ENCODE results near the gene MYRF. TPM values are rescaled to one million over a fixed set of nuclear protein-coding genes. Genes with fewer than 3 reads are reported as not detected.

Gene MYRF
- total and polyA plus RNA-seq, 9 of the 15 experiments (the other 6 are each of a cell fraction or from before 2014, with no cell fraction given) = 2.3 to 25.8 (median 7.1) TPM

- Histone ChIP-seq H3K27me3 (ENCODE audit: control insufficient read depth in 2 of 2, insufficient read depth in 2 of 2, low read length in 2 of 2) (peaks cover 20 to 71% of the 10 kb centered on the region in 2 experiments; a peak in 4 of 5 replicates), H3K36me3 (ENCODE audit: control insufficient read depth, insufficient read depth, low read length) (no peaks in the 10 kb centered on the region), H3K4me2 (ENCODE audit: insufficient read depth, low read length) (no peak overlapping the region), H3K4me1 (replicated peaks in 1 of 2; ENCODE audit: control insufficient read depth in 2 of 2, insufficient read depth in 2 of 2, low read length in 2 of 2) (peaks cover 0 to 10% of the 10 kb centered on the region in 2 experiments; a peak in 1 of 5 replicates), H3K4me3 (no peak overlapping the region), H3K27ac (ENCODE audit: extremely low read depth, low read depth, low read length) (no peak overlapping the region), H3K9me3 (replicated peaks; ENCODE audit: control insufficient read depth, insufficient read depth, low read depth, low read length) (no peaks in the 10 kb centered on the region), H3K9me1 (ENCODE audit: control insufficient read depth, insufficient read depth, low read length) (no peaks in the 10 kb centered on the region), H3K9ac (ENCODE audit: insufficient read depth in 1 of 2, low read depth in 2 of 2, low read length in 2 of 2) (peak overlapping the region in 1 of 2 experiments; percentile 76; a peak in 2 of 4 replicates), H2AFZ (ENCODE audit: low read depth, low read length) (no peak overlapping the region), H3K79me2 (ENCODE audit: control insufficient read depth, insufficient read depth, low read length) (no peaks in the 10 kb centered on the region), H4K20me1 (replicated peaks; ENCODE audit: control insufficient read depth, insufficient read depth, low read length) (peaks cover 8% of the 10 kb centered on the region; the same call in 1 of the 2 replicates)
- ChIA-PET CTCF (ENCODE audit: low intra/inter-chr PET ratio) (no interaction called here), POLR2A (interaction anchor here (0.7 kb wide), 1 partner anchor 181 kb away, joined by 3 read pairs; no protein-coding TSS in a partner anchor)
- intact Hi-C loops (cut with micrococcal nuclease) (no loop called here), in situ Hi-C loops (cut with MboI) (no loop called here)
- FAIRE-seq (no peak), DNase-seq (ENCODE audit: extremely low read depth in 1 of 4, low spot score in 3 of 4) (no peak), ATAC-seq (no peak)
- 22% methylated on average over 12 of the region's 12 CpGs for WGBS (ENCODE audit: insufficient coverage, low coverage, missing lambda C conversion rate)
- no TSS peak for BruUV-seq (replicated peaks)
- TF ChIP-seq ZBTB33 (CRISPR knock-in tag; IDR thresholded peaks at IDR 0.05) (0 out of 2 replicates have a peak, but pooled peaks have one; percentile 22), E2F6 (IDR thresholded peaks at IDR 0.05; ENCODE audit: borderline replicate concordance in 1 of 2, extremely low read depth in 1 of 2, insufficient read depth in 1 of 2, insufficient read length in 1 of 2, low read depth in 1 of 2, low read length in 1 of 2, poor library complexity in 1 of 2, severe bottlenecking in 1 of 2) (peak in 1 of 2 experiments; percentile 17), ZNF766 (CRISPR knock-in tag; conservative IDR thresholded peaks at IDR 0.05) (no peak)
Observed at GRCh38 chr11:61712314-61712713, 40.1 kb upstream of the MYRF start.

All from K562 (cell line).